Activated CD4-positive, alpha-beta T cell treated with anti-CD3 and anti-CD28 coated beads for 24 hours (primary cell): ENCODE data around the gene MYLK3.
"Not testable (repeated sequence)": the region's sequence is repeated elsewhere in the genome, so short reads cannot be mapped to it uniquely, and the experiment has no call there.

Experiments used
- DNase-seq, 2 donors: peaks; one replicate each; pipeline ENCODE4 v3.0.0-alpha.2; 2020; ENCODE audit warnings: low read depth in 2 of 2

The MYLK3 gene

DNA sequence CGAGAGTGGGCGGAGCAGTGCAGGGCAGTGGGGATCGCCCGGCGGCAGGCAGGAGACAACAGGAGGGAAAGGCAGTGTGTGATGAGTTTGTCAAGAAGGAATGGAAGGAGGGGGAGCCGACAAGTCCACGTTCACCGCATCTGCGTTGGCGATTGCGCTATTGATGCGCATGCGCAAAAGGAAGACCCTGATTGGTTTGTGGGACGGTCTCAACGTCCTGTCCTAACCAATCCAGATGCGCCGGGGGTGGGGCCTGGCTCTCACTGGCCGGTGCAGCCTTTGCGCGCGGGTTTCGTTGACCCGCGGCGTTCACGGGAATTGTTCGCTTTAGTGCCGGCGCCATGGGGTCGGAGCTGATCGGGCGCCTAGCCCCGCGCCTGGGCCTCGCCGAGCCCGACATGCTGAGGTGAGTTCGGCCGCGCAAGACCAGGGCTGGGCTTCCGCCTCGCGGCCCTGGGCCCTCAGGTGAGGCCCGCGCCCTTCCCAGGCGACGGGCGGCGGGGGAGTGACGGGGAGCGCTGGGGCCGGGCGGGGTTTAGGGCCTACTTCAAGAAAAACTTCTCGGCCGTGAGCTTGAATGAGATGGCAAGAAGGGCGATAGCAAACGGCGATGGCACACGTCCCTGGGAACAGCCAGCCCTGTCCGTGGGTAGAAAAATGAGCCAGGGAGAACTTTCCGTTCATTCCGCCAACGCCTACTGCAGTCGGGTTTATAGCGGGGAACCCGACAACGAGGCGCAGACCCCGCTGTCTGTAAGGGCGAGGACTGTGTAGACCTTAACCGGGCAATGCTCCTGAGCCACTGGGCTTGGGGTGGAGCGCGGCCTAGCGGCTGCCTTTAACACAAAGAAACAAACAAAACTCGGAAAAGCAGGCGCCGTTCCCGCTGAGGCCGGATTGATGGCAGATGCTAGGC is 58.5 kb downstream of the MYLK3 start, which contains the start of gene ORC6:
TSS of gene ORC6 (plus strand) at position 295 of the 916 bp plus-strand sequence. CDS start at position 342, 47 bp downstream.
- DNase-seq, result peak; percentile 95

DNA sequence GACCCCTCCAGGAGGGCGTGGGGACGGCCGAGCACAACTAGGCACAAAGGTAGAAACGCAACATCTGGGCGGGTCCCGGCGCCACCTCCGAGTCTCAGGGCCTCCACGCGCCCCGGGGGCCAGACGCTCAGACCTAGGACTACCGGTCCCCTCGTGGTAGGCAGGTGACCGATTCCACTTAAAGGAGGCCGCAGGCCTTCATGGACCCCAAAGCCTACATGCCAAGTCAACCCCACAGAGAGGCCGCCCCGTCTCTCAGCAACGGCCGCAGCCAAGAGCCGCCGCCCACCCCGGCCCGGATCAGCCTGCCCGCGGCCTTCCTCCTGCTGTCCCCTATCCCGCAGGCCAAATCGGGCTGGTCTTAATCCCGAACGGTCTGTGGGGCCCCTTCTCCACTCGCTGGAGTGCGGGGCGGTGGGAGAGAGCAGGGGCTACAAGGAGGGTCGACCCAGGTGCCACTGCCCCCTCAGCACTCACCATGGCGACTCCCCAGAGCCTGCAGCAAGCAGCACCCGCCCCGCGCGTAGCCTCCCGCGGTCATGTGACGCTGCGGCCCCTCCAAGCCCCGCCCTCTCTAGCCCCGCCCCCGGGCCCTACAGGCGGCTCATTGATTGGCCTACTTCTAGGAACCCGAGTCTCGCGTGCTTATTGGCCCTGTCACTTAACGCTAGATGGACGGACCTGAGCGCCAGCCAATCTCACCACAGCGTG is 59.3 kb downstream of the MYLK3 start, which contains the start of gene VPS35:
TSS of gene VPS35 (minus strand) at position 525 of the 711 bp plus-strand sequence. CDS start at position 480, 45 bp downstream.
- DNase-seq, result peak; percentile 99 to 100

DNA sequence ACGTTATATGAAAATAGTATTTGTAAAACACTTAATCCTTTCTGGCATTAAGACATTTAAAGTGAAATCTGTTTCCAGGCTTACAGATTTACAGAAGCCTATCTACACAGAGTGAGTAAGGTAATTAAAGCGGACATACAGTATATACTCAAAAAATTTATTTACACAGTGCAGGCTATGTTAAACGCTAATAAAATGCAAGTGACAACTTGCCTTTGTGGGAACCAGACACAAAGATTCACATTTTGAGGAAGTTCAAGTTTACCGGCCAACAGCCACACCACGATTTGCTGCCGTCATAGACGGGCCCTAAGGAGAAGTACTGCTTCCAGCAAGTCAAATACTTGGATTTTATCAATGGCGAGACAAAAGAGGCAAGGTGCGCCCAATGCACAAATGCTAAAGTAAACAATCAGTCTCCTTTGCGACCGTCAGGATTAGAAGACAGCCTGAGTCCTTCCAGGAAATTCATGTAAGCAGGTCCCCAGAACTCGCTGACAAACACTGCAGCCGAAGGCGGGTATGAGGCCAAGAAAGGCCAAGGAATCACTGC is 60.0 kb downstream of the MYLK3 start:
- DNase-seq, result no peak

DNA sequence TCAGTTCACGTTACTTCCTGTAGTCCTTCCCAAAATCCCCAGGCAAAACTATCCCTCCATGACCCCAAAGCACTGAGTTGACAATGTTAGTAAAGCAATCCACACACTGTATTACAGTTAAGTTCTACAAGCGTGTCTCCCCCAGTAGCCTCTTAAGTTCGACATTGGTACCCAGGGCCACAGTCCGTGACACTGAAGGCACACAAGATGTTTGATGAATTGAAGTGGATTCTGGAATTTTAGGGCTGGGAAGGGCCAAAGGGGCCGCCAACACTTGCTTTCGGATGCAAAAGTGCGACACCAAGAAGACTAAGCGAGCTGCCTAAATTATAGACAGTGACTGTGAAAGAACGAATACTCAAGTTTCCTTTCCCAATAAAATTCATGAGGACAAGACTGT is 60.7 kb downstream of the MYLK3 start:
- no peak for DNase-seq

DNA sequence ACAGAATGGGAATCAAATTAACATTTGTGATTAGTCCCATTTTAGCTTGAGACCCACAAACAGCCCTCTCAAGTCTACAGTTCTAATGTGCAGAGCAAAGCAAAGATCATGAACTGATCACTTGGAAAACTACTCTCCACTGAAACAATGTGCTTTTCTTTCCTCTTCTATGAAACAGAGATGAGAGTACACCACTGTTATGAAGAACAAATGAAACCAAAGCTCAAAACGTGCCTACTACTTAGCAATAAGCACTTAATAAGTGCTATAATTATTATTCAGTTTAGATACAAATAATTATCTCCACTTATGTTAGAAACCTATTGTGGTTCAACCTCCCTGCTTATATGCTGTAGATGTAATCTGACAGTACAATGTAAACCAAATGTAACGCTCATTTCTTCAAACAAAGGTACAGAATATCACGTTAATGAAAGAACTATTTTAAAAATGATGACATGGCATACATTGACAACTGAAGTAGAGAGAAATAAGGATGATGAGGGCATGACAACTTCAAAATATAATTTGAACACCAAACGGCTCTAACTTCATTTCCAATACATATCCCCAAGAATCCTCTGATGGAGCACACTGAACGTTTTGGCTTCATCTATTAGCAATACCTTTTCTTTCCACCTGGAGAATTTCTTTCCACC is 61.2 kb downstream of the MYLK3 start:
- DNase-seq, result no peak

DNA sequence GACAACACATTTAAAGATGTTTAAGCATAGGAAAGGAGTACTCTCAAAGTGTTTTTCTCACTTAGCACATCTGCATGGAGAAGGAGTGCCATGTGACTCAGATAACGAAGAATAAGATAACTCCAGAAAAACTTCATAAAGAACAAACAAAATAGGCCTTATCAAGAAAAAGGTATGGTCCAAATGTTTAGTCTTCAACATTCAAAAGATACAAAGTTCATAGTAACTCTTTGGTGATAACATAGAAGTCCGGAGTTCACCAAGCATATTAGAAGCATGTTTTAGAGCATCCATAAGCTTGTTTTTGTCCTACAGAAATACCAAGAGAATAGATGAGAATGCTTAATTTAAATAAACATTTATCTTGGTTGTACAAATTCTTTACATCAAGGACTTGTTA is 66.3 kb downstream of the MYLK3 start:
- not testable (repeated sequence) for DNase-seq

DNA sequence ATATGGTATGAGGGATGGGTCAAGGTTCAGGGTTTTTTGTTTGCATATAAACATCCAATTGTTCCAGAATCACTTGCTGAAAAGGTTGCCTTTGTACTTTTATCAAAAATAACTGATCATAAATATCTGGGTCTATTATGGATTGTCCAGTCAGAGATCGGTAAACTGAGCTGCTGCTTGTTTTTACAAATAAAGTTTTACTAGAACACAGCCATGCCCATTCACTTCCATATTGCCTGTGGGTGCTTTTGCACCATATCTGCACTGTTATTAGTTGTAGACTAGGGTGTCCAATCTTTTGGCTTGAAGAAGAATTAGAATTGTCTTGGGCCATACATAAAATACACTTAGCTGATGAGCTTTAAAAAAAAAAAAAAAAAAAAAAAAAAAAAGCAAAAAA is 70.2 kb downstream of the MYLK3 start:
- DNase-seq, result not testable (repeated sequence)

DNA sequence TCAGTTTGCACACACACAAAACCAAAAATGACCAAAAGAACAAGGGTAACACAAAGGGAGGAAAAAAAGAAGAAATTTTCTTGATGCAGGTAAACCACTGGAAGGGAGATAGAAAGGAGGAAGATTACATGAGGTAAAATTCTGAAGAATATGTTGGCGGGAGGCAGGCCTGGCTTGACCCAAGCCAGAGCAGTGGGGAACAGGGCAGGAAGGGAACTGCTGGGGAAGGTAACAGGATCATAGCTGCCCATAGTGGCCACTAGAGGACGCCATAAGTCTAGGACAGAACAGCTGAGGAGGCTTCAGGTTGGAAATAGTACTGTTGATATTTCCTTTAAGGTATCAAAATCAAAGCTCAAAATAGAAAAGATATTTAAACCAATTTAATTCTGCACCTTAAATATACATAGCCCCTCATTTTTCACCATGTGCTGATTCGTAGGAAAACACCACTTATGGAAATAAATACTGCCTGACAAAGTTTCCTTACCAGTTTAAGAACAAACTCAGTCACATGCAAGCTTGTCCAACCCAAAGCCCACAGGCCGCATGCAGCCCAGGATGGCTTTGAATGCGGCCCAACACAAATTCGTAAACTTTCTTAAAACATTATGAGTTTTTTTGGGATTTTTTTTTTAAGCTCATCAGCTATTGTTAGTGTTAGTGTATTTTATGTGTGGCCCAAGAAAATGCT is 74.7 kb downstream of the MYLK3 start:
- no peak for DNase-seq

DNA sequence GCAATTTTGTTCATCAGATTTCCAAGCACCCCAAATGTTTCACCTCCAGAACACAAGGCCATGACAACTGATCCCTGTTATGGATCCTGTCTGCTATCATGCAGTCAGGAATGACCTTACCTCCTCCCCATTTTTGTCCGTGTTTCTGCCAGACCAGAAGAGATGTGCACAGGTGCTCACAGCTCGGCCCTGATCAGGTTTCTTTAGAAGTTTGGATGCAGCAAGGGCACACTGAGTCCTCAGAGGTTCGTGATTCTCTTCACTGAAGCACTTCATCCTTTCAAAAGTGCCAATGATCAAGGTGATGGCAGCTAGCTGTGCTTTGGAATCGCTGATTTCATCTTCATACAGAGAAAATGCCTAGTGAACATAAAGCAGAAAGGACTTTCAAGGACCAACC is 86.0 kb downstream of the MYLK3 start:
- DNase-seq, result no peak

DNA sequence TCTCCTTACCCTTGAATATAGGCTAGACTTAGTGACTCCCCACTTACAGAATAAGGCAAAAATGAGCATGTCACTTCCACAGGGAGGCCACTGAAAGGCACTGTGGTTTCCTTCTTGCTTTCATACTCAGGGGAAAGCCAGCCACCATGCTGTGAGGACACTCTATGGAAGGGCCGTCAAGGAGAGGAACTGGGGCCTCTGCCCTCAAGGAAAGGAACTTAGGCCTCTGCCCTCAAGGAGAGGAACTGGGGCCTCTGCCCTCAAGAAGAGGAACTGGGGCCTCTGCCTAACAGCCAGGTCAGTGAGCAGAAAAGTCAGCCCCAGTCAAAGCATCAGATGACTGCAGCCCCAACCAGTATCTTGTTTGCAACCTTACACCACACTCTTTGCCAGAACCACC is 89.2 kb downstream of the MYLK3 start:
- DNase-seq, result no peak
